Heart left ventricle (tissue), 13 donors: ENCODE measurements around the gene TTN.

ENCODE experiments used
- CTCF ChIP-seq, 12 donors: fragments of 200-600 bp; sonication (generic) in 4 of 12; IDR thresholded peaks; one replicate each; pipeline versions ENCODE4 v1.5.0 to v1.8.0; 2018 to 2022; ENCODE audit warnings: antibody characterized with exemption in 12 of 12, mild to moderate bottlenecking in 5 of 12
- POLR2A ChIP-seq, 2 donors: fragments of 450-650 bp; IDR thresholded peaks; one replicate each; pipeline ENCODE4 v1.6.1; 2017; ENCODE audit warnings: antibody characterized with exemption in 2 of 2, mild to moderate bottlenecking in 2 of 2, moderate library complexity in 2 of 2
- donor health status: ischemic (EF 13 %, LVEDD 7.1; RV severe dilation, severe dysfunction).
- donor health status: DM: no; HTN: yes; CAD: no.
- donor health status: DM: no; HTN: no; CAD: no.
- donor health status: ischemic (EF 25% LVEDD 6.9; RV normal size, moderate dysfunction).
- donor health status: ischemic (EF 25% LVEDD 5.7; RV mildly dilated, moderate dysfunction).
- donor health status: ischemic (EF 35%, LVEDD 5.7; RV mildly dilated, moderate dysfunction).
- donor health status: nonischemic (EF 11% LVEDD 7.7; RV severe dilation, severe dysfunction).
- donor health status: DM: yes; HTN: yes; CAD: no.
- donor health status: PGD.
- donor health status: ischemic (EF 29% LVEDD 5.4; RV normal size, mild dysfunction).
- donor health status: nonischemic (EF 23%, LVEDD 6.1; RV moderate dilation, normal function).

DNA sequence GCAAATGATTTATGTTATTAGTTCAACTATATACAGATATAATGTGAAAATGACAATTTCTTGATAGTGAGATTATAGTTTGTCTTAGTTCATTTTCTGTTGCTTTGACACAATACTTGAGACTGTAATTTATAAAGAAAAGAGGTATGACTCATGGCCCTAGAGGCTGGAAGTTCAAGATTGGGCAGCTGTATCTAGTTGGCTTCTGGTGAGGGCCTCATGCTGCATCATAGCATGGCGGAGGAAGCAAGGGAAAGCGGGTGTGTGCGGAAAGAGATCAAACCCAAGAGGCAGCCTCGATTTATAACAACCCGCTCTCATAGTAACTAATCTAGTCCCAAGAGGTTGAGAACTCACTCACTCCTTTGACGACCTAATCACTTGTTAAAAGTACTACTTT, 315.6 kb downstream of the TTN start:
- no peak for TF ChIP-seq CTCF (IDR thresholded peaks at IDR 0.05)
- TF ChIP-seq POLR2A (IDR thresholded peaks at IDR 0.05), result no peak
